H9 (cell line): ENCODE measurements around the gene EML4. TPM values are rescaled to one million over a fixed set of nuclear protein-coding genes. Genes with fewer than 3 reads are reported as not detected.

Source experiments
- DNase-seq: peaks from one replicate; pipeline ENCODE4 v3.0.0-alpha.2; 2017
- H2AFZ ChIP-seq: one replicate; pipeline ENCODE4 v1.6.1; 2013; ENCODE audit warnings: mild to moderate bottlenecking, low read length, control low read depth, moderate library complexity
- H2AK5ac ChIP-seq: 2 replicates; pipeline ENCODE4 v1.6.1; 2013; ENCODE audit warnings: low read length, control low read depth, mixed read lengths; ENCODE audit not compliant: insufficient read length
- H2BK120ac ChIP-seq: one replicate; pipeline ENCODE4 v1.6.1; 2013; ENCODE audit warnings: low read depth, mild to moderate bottlenecking, low read length, control low read depth, inconsistent platforms; ENCODE audit not compliant: poor library complexity, severe bottlenecking
- H2BK12ac ChIP-seq: 2 replicates; pipeline ENCODE4 v1.6.1; 2013; ENCODE audit warnings: low read length, control low read depth, mixed read lengths, low read depth; ENCODE audit not compliant: insufficient read length
- H2BK15ac ChIP-seq: 2 replicates; pipeline ENCODE4 v1.6.1; 2013; ENCODE audit warnings: low read depth, low read length, control low read depth
- H2BK20ac ChIP-seq: one replicate; pipeline ENCODE4 v1.6.1; 2013; ENCODE audit warnings: low read depth, mild to moderate bottlenecking, low read length, control low read depth, inconsistent platforms; ENCODE audit not compliant: poor library complexity, severe bottlenecking
- H2BK5ac ChIP-seq: 2 replicates; pipeline ENCODE4 v1.6.1; 2013; ENCODE audit warnings: low read length, control low read depth, mixed read lengths; ENCODE audit not compliant: insufficient read length
- H3K14ac ChIP-seq: 2 replicates; pipeline ENCODE4 v1.6.1; 2013; ENCODE audit warnings: low read length, control low read depth; ENCODE audit not compliant: insufficient read depth
- H3K18ac ChIP-seq: 2 replicates; pipeline ENCODE4 v1.6.1; 2013; ENCODE audit warnings: low read depth, mild to moderate bottlenecking, mixed read lengths, low read length, control low read depth; ENCODE audit not compliant: insufficient read length
- H3K23ac ChIP-seq: 2 replicates; pipeline ENCODE4 v1.6.1; 2013; ENCODE audit warnings: low read length, control low read depth, mixed read lengths, low read depth; ENCODE audit not compliant: insufficient read length
- H3K23me2 ChIP-seq: 2 replicates; pipeline ENCODE4 v1.6.1; 2013; ENCODE audit warnings: low read depth, mild to moderate bottlenecking, mixed read lengths, low read length, control low read depth; ENCODE audit not compliant: insufficient read length, poor library complexity, severe bottlenecking
- H3K27ac ChIP-seq: 2 replicates; pipeline ENCODE4 v1.5.1; 2013; ENCODE audit warnings: low read length, control low read depth, mixed read lengths, low read depth; ENCODE audit not compliant: insufficient read length
- H3K27me3 ChIP-seq: 2 replicates; pipeline ENCODE4 v1.6.1; 2013; ENCODE audit warnings: low read length, control low read depth, inconsistent platforms; ENCODE audit not compliant: insufficient read depth
- H3K4ac ChIP-seq: 2 replicates; pipeline ENCODE4 v1.6.1; 2013; ENCODE audit warnings: low read depth, mild to moderate bottlenecking, control low read depth, inconsistent platforms, low read length, moderate library complexity
- H3K4me1 ChIP-seq: 2 replicates; pipeline ENCODE4 v1.6.1; 2013; ENCODE audit warnings: low read length, control low read depth, inconsistent platforms; ENCODE audit not compliant: insufficient read depth
- H3K4me2 ChIP-seq: 2 replicates; pipeline ENCODE4 v1.6.1; 2013; ENCODE audit warnings: low read length, control low read depth, mixed read lengths; ENCODE audit not compliant: insufficient read length, insufficient read depth
- H3K56ac ChIP-seq: 2 replicates; pipeline ENCODE4 v1.6.1; 2013; ENCODE audit warnings: low read depth, mild to moderate bottlenecking, mixed read lengths, low read length, control low read depth; ENCODE audit not compliant: insufficient read length
- H3K79me1 ChIP-seq: 2 replicates; pipeline ENCODE4 v1.6.1; 2013; ENCODE audit warnings: low read depth, mild to moderate bottlenecking, moderate library complexity, low read length, control low read depth, inconsistent platforms; ENCODE audit not compliant: insufficient read depth, poor library complexity, severe bottlenecking
- H3K79me2 ChIP-seq: 2 replicates; pipeline ENCODE4 v1.6.1; 2013; ENCODE audit warnings: low read length, control low read depth, inconsistent platforms; ENCODE audit not compliant: insufficient read depth
- H3K9ac ChIP-seq: 2 replicates; pipeline ENCODE4 v1.6.1; 2013; ENCODE audit warnings: low read length, control low read depth, mixed read lengths; ENCODE audit not compliant: insufficient read length; ENCODE audit errors: extremely low read depth
- H3K9me3 ChIP-seq: one replicate; pipeline ENCODE4 v1.6.1; 2013; ENCODE audit warnings: low read depth, low read length, inconsistent platforms; ENCODE audit not compliant: control insufficient read depth
- H3T11ph ChIP-seq: one replicate; pipeline ENCODE4 v1.6.1; 2013; ENCODE audit warnings: mild to moderate bottlenecking, low read length, control low read depth, inconsistent platforms
- H4K20me1 ChIP-seq: one replicate; pipeline ENCODE4 v1.6.1; 2013; ENCODE audit not compliant: control insufficient read depth, insufficient read length, insufficient read depth
- H4K5ac ChIP-seq: 2 replicates; pipeline ENCODE4 v1.6.1; 2013; ENCODE audit warnings: low read depth, mild to moderate bottlenecking, mixed read lengths, low read length, control low read depth; ENCODE audit not compliant: insufficient read length
- H4K8ac ChIP-seq: replicated peaks from 2 replicates; pipeline ENCODE4 v1.6.1; 2013; ENCODE audit warnings: low read length, control low read depth, mixed read lengths, low read depth; ENCODE audit not compliant: insufficient read length
- H4K91ac ChIP-seq: 2 replicates; pipeline ENCODE4 v1.6.1; 2013; ENCODE audit warnings: low read depth, mild to moderate bottlenecking, moderate library complexity, mixed read lengths, low read length, control low read depth; ENCODE audit not compliant: insufficient read length
- H3K27ac Mint-ChIP-seq, 3 experiments: 2 replicates in 2 of 3; 3 replicates in 1 of 3; pipeline ENCODE4 v1.8.0; 2020 to 2021; ENCODE audit warnings: mixed read lengths in 3 of 3, mild to moderate bottlenecking in 1 of 3, moderate library complexity in 1 of 3
- H3K27me3 Mint-ChIP-seq: 2 replicates; pipeline ENCODE4 v1.8.0; 2021; ENCODE audit warnings: low read depth, mild to moderate bottlenecking, moderate library complexity, mixed read lengths
- H3K36me3 Mint-ChIP-seq, 3 experiments: 2 replicates in 2 of 3; 3 replicates in 1 of 3; pipeline ENCODE4 v1.8.0; 2020 to 2021; ENCODE audit warnings: low read depth in 3 of 3, mixed read lengths in 3 of 3; ENCODE audit not compliant: insufficient read depth in 1 of 3
- H3K4me1 Mint-ChIP-seq, 2 experiments: 2 replicates each; pipeline ENCODE4 v1.8.0; 2020; ENCODE audit warnings: mixed read lengths in 2 of 2
- H3K4me3 Mint-ChIP-seq, 2 experiments: 2 replicates in 1 of 2; 3 replicates in 1 of 2; pipeline ENCODE4 v1.8.0; 2020 to 2021; ENCODE audit warnings: mild to moderate bottlenecking in 2 of 2, mixed read lengths in 2 of 2, moderate library complexity in 1 of 2
- H3K9me3 Mint-ChIP-seq, 2 experiments: 2 replicates in 1 of 2; 3 replicates in 1 of 2; pipeline ENCODE4 v1.8.0; 2020; ENCODE audit warnings: mild to moderate bottlenecking in 2 of 2, mixed read lengths in 2 of 2, moderate library complexity in 1 of 2
- CTCF ChIP-seq: fragments of 200-600 bp; sonication (generic); conservative IDR thresholded peaks from 3 replicates; pipeline ENCODE4 v1.8.0; 2021; ENCODE audit warnings: antibody characterized with exemption, mild to moderate bottlenecking
- WGBS: extraction: QIAGEN DNeasy Blood & Tissue Kit; methylation state at CpG from one replicate; pipeline ENCODE4 v1.1.7; 2013; ENCODE audit warnings: missing lambda C conversion rate, low lambda C conversion rate, mixed read lengths; ENCODE audit not compliant: insufficient read length; ENCODE audit errors: extremely low coverage; 5-methylcytosine and 5-hydroxymethylcytosine counted together
- total RNA-seq: library from RNA; stranded (reverse); gene quantifications from 2 replicates; pipeline ENCODE4 v1.2.1, GENCODE V29; 2021

The EML4 gene
- total RNA-seq, 1 experiment from 2014 or later = 68.6 TPM

- H3K18ac ChIP-seq = no peak overlapping the region
- no peaks in the 10 kb centered on the region for H3K23me2 ChIP-seq
- H3K27me3 Mint-ChIP-seq = no peaks in the 10 kb centered on the region
- H2BK15ac ChIP-seq = no peak overlapping the region
- H3K4me2 ChIP-seq = no peak overlapping the region
- no peaks in the 10 kb centered on the region for H3K79me2 ChIP-seq
- H2BK5ac ChIP-seq = no peak overlapping the region
- H4K8ac ChIP-seq = no peak overlapping the region
- no peak overlapping the region for H2BK20ac ChIP-seq
- no peak overlapping the region for H4K91ac ChIP-seq
- no peak overlapping the region for H3K56ac ChIP-seq
- H3K4me1 ChIP-seq = no peaks in the 10 kb centered on the region
- no peaks in the 10 kb centered on the region for H4K20me1 ChIP-seq
- H3K4ac ChIP-seq = no peak overlapping the region
- TF ChIP-seq CTCF = no peak
- H3K36me3 Mint-ChIP-seq = peaks cover 21 to 48% (median 27%) of the 10 kb centered on the region in 3 experiments; a peak in 6 of 7 replicates
- H3T11ph ChIP-seq = no peak overlapping the region
- H3K79me1 ChIP-seq = no peaks in the 10 kb centered on the region
- H3K23ac ChIP-seq = no peak overlapping the region
- no CpG with 5 or more reads among the region's 2 CpGs for WGBS
- DNase-seq = no peak
- H3K27ac ChIP-seq = no peak overlapping the region
- no peaks in the 10 kb centered on the region for H3K9me3 Mint-ChIP-seq
- H2BK120ac ChIP-seq = no peak overlapping the region
- H3K27me3 ChIP-seq = no peaks in the 10 kb centered on the region
- H3K4me1 Mint-ChIP-seq = no peaks in the 10 kb centered on the region
- H2AK5ac ChIP-seq = no peak overlapping the region
- no peak overlapping the region for H3K4me3 Mint-ChIP-seq
- no peaks in the 10 kb centered on the region for H3K9me3 ChIP-seq
- no peak overlapping the region for H3K9ac ChIP-seq
- no peak overlapping the region for H3K14ac ChIP-seq
- H3K27ac Mint-ChIP-seq = no peak overlapping the region
- H2AFZ ChIP-seq = no peak overlapping the region
- no peak overlapping the region for H4K5ac ChIP-seq
- H2BK12ac ChIP-seq = no peak overlapping the region
These were observed 135.0 kb downstream of the EML4 start for GRCh38 chr2:42304059-42304713.
